GM19035 (cell line): ENCODE measurements around the gene SNX25.
"Not testable (repeated sequence)": the region's sequence is repeated elsewhere in the genome, so short reads cannot be mapped to it uniquely, and the experiment has no call there.

Source experiments
- ATAC-seq: cut with Tn5 transposase; IDR thresholded peaks from one replicate; pipeline ENCODE4 v1.9.1; 2021; ENCODE audit not compliant: unreplicated experiment

Gene SNX25

DNA sequence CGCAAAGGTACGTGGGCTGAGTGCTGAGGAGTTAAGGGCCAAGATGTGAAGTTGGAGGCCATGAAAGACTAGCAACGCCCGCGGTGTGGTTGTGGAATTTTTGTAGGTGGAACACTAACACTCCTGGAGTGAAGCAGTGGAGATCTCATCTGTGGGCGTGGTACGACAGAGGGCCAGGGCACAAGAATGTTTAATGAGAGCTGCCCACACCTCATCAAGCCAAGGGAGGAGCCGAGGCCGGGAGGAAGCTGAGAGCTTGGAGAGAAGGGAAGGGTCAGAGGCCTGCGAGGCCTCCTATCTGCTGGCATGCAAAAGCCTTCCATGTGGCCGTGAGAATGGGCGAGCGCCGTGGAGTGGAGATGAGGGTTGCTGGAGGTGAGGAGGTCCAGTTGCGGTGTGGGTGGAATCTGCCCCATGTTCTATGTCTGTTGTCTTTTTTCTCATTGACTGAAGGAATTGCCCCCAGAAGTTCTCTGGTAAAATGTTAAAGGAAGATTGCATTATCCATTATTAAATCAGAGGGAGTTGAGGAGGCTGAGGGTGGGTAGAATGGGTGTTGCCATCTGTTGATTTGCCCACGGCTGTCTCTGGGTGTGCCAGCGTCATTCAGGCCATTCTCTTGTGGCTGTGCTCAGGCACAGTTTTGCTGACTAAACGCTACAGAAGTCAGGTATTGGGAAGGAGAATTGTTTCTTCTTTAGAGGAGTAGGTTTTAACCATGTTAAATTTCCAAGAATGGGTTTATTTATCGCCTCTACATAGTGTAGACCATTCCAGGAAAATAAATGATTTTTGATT is 19.8 kb downstream of the SNX25 start:
- ATAC-seq, result no peak

DNA sequence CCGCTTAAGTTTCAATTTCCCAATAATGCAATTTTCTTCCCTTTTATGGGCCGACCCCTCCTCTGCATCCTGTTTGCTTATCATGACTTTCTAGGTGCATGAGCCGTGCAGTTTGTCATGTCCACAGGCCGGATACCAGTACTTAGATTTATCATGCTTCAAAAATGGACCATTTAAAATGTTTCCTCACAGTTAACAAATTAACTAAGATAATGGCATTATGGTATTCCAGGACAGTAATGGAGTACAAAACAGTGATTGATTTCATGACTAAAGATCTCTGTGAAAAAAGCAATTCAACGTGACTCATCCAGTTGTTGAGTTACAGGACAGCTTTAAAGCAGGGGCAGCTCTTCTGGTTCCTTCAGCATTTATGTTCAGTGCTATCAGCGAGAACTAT is 23.0 kb downstream of the SNX25 start:
- ATAC-seq, result no peak

DNA sequence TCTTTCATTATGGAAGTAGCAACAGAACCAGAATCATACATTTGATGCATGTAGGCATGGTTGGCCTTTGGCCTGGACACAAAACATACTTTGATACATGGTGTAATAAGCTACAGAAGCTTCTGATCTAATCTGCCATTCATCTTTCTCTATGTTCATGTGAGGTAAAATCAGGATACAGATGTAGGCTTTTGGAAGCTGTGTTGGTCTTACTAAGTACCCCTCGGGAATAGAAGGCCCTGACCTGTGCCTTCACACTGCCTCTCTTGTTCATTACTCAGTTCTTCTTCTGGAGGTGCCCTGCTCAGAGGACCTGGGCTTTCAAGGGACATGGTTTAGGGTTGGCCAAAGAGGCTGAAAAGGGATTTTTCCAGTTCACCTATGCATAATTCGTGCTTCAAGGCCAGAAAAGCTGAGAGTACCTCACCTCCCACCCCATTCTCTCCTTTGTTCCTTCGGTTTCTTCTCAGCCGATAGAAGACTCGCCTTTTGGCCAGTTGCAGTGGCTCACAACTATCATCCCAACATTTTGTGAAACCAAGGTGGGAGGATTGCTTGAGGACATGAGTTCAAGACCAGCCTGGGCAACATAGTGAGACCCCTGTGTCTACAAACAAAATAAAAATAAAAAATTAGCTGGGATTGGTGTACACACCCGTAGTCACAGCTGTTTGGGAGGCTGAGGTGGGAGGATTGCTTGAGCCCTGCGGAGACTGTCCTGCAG is 25.9 kb downstream of the SNX25 start:
- ATAC-seq, result no peak

DNA sequence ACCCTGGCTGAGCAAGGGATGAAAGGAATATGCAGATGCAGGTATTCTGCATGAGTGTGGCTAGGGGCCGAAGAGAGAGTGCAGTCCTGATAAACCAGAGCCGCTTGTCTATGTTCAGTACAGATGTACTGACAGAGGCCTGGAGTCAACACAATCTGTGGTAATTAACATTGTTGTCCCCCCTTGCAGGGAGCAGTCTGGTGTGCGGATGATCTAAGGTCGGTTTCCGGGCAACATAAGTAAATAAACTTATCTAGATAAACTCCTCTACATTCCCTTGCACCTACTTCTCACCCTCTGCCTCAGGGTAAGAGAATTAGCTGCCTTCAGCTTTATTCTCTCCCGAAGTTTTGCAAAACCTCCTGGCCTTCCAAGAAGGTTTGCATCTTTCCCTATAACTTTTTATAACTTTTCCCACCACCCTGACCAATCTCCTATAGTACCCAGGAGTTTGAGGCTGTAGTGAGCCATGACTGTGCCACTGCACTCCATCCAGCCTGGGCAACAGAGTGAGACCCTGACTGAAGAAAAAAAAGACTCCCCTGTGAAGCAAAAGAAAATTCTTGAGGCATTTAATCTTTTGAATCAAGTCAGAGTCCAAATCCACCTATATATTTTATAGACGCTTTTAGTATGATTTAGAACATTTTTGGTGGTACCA is 26.6 kb downstream of the SNX25 start:
- no peak for ATAC-seq

- no peak for ATAC-seq
Observed at GRCh38 chr4:185237175-185237574, 27.8 kb downstream of the SNX25 start.

GRCh38 chr4:185238215-185238681 is 28.9 kb downstream of the SNX25 start:
- no peak for ATAC-seq

GRCh38 chr4:185238750-185239149 is 29.4 kb downstream of the SNX25 start:
- no peak for ATAC-seq

GRCh38 chr4:185240486-185240885 is 31.1 kb downstream of the SNX25 start:
- not testable (repeated sequence) for ATAC-seq

- no peak for ATAC-seq
Observed at GRCh38 chr4:185242749-185243533, 33.5 kb downstream of the SNX25 start.

DNA sequence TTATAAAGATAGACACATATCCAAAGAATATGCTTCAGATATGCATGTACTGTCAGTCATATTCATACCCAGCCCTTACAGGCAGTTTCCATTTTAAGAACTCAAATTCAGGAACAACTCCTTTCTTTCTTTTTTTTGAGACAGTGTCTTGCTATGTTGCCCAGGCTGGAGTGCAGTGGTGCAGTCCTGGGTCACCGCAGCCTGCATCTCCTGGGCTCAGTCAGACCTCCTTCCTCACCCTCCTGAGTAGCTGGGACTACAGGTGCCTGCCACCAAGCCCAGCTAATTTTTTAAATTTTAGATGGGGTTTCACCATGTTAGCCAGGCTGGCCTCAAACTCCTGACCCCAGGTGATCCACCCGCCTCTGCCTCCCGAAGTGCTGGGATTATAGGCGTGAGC is 34.5 kb downstream of the SNX25 start:
- ATAC-seq, result no peak

DNA sequence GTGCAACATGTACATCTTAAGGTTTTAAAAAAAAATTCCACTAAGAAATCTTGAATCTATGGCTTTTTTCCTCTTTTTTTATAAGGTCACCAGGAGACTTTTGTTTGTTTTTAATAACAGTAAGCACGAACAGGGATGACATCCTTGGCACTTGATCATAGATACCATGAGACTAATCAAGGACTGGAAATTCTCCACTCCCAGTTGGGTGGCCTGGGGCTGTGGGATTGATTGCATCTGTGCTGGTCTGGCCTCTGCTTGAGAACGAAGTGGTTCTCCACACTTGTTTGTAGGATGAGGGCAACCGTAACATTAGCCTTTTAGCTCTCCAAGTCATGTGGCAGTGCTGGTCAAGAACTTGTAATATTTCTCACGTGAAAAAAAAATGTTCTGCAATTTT is 35.4 kb downstream of the SNX25 start:
- ATAC-seq, result no peak

DNA sequence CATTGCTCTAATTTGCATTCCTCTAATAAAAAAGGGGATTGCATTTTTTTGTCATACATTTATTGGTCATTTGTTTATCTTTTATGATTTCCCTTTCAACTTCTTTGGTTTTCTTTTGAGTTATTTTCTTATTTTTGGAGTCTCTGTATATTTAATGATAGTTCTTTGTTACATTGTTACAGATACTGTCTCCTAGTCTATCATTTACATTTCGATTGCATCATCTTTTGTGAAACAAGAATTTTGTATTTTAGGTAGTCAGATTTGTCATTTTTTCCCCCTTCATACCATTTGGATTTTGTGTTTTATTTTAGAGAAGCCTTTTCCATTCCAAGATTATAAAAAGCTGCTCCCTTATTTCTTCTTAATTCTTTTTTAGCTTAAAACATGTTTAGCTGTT is 37.1 kb downstream of the SNX25 start:
- ATAC-seq, result no peak

- no peak for ATAC-seq
Observed at GRCh38 chr4:185247151-185247550, 37.8 kb downstream of the SNX25 start.

DNA sequence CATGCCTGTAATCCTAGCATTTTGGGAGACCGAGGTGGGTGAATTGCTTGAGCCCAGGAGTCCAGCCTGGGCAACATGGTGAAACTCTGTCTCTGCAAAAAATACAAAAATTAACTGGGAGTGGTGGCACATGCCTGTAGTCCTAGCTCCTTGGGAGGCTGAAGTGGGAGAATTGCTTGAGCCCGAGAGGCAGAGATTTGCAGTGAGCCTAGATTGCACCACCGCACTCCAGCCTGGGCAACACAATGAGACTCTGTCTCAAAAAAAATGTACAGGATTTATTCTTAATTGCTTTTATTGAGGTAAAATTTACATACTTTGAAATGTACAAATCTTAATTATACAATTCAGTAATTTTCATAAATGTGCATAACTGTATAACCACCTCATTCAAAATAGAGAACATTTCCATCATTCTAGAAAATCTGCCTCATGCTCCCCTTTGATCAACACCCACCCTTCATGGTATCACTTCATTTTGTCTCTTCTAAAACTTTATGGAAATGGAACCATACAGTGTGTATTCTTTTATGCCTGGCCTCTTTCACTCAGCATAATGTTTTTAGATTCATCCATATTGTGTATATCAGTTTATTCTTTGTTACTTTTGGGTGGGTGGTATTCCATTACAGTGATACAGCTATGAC is 39.1 kb downstream of the SNX25 start:
- ATAC-seq, result no peak

- no peak for ATAC-seq
Observed at GRCh38 chr4:185249105-185249504, 39.7 kb downstream of the SNX25 start.

GRCh38 chr4:185254434-185254833 is 45.0 kb downstream of the SNX25 start:
- ATAC-seq, result no peak

GRCh38 chr4:185255868-185256267 is 46.5 kb downstream of the SNX25 start:
- no peak for ATAC-seq

GRCh38 chr4:185256446-185256845 is 47.0 kb downstream of the SNX25 start:
- no peak for ATAC-seq

DNA sequence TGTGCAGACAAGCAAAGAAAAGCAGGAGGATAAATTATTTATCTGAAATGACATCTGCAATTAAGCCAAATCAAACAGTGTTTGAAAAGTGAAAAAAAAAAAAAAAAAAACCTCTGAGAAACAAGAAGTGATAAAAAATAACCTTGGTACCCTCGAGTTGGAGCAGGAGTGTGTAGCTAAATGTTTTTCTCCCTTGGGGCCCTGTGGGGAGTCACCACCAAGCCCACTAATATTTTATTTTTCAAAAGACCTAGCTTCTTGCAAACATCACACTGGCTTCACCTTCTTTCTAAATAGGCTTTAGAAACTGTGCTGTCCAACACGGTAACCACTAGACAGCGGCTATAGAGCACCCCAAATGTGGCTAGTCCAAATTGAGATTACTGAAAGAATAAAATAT is 47.7 kb downstream of the SNX25 start:
- no peak for ATAC-seq

GRCh38 chr4:185257694-185258093 is 48.3 kb downstream of the SNX25 start:
- ATAC-seq, result no peak

DNA sequence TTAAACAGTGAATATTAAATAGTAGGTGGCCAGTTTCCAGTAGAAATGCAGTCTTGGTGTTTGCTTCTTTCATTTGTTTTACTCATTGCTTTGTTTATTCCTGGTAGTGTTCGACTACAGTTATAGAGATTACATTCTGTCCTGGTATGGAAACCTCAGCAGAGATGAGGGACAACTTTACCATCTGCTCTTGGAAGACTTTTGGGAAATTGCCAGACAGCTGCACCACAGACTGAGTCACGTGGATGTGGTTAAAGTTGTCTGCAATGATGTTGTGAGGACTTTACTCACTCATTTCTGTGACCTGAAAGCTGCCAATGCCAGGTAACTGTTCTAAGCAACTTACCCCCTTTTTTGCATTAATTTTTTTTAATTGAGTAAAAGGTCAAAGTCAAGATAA is 49.3 kb downstream of the SNX25 start:
- ATAC-seq, result not testable (repeated sequence)
